Superior temporal gyrus (tissue), 1 donor: Measurements from ENCODE around the gene GJC1.
"Not testable (repeated sequence)": the region's sequence is repeated elsewhere in the genome, so short reads cannot be mapped to it uniquely, and the experiment has no call there.

Experiments used
- DNase-seq: peaks from one replicate; pipeline ENCODE4 v3.0.0-alpha.2; 2016; ENCODE audit errors: extremely low spot score

GJC1 gene

DNA sequence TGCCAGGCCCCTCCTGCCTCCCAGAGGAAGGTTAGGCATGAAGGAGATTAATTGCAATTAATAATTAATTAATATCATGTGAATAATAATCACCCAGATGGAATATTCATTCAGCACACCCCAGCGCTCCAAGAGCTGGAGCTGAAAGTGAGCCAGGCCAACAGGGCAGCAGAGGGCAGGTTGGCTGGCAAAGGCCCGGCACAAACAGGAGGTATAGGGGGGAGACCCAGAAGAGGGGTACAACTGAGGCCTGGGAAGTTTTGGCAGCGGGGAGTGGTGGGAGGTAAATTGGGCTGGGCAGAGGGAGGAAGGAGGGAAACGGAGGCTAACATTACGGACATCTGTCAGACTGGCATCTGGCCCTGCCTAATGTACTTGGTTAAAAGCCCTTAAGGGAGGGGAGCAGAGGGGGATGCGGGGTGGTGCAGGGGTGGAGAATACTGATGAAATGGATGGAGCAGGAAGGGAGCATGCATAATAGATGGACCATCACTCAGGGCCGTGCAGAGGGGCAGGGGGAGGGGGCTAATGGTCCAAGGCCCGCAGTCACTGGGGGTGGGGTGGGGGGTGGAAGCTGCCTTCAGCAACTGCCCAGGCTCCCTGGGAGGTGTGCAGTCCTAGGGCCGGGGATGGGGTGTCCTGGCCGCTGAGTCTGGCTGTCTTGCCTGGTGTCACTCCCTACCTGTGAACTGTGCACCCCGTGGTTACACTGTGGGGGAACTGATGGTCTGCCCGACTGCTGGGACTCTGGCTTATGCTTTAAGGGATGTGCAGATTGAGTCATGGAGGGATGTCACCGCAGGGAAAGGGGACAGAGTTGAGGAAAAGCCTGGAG, 69.4 kb downstream of the GJC1 start:
- no peak for DNase-seq

DNA sequence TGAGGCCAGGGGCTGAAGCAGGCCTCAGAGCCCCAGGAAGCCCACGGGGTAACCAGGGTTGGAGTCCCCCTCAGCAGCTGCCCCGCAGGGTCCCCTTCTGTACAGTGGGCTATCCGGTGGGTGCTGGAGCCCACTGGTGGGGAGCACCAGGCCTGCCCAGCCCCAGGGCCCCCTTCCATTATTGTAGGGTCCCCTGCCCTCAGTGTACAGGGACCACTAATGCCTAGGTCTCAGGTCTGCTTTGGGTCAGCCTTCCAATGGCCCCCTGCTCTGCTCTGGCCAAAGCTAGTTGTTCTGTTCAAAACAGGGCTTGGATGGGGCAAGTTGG, 70.2 kb downstream of the GJC1 start:
- DNase-seq = no peak

DNA sequence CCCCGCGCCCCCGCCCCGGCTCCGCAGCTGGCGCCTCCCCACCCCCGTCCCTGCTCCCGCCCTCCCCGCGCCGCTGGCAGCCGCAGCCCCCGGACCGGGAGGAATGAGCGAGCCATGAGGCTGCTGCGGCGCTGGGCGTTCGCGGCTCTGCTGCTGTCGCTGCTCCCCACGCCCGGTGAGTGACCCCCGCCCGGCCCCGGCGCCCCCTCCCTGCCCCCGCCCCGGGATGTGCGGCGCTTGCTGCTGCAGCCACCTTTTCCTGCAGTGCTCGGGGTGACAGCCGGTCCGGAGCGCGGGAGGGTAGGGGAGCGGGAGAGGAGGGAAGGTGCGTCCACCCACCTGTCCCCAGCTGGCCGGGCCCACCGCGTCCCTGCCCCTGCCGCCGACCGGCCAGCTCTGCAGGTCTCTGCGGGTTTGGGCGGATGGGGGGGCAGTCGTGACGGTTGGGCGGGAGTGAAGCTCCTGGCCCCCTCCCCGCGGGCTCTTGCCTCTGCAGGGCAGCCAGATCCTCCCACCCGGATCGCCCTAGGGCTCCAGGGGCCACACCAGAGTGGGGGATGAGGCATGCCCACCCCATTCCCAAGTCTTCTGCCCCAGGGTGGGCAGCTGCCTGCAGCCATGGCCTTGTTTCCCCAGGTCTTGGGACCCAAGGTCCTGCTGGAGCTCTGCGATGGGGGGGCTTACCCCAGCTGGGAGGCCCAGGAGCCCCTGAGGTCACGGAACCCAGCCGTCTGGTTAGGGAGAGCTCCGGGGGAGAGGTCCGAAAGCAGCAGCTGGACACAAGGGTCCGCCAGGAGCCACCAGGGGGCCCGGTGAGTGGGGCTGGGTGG, 70.8 kb downstream of the GJC1 start:
- no peak for DNase-seq

- no peak for DNase-seq
Measured at GRCh38 chr17:44758414-44759085, 71.5 kb downstream of the GJC1 start, which contains the start of gene ADAM11. ADAM11 (plus strand) TSS chr17:44758988; CDS start chr17:44759200, 212 bp downstream.

DNA sequence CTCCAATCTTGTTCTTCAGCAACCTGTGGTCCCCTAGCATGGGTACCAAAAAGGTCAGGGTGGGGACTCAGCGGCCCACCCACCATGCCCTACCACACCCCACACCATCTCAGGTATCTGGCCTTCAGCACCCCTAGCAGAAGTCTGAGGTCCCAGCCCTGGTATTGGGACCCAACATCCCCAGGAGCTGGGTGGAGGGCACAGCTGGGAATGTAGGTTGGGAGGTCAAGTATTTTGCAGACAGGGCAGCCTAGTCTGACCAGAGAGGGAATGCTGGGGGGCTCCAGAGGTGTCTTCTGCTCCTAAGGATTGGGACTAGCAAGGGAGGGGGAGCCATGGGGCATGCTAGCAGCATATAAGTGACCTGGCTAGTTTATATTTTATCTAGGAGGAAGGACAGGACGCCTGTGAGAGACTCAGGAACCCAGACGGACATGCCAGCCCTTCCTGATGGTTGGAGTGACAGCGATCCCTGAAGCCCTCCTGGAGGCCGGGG, 72.1 kb downstream of the GJC1 start:
- no peak for DNase-seq

GRCh38 chr17:44757045-44757917, 72.8 kb downstream of the GJC1 start:
- DNase-seq = no peak

GRCh38 chr17:44755180-44755579, 74.9 kb downstream of the GJC1 start:
- DNase-seq = not testable (repeated sequence)

DNA sequence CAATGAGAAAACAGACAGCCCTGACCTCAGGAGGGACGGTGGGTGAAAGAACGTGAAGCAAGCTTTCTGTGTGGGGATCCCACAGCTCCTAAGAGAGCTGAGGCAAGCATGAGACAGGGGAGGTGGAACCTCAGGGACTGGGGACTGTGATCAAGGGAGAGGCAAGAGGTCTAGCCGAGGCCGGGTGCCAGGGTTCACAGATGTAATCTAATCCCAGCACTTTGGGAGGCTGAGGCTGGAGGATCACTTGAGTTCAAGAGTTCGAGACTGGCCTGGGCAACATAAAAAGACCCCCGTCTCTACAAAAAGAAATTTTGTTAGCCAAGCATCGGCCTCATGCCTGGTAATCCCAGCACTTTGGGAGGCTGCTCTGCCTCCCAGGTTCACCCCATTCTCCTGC, 75.8 kb downstream of the GJC1 start:
- no peak for DNase-seq

GRCh38 chr17:44752953-44753861, 76.9 kb downstream of the GJC1 start:
- DNase-seq = no peak

DNA sequence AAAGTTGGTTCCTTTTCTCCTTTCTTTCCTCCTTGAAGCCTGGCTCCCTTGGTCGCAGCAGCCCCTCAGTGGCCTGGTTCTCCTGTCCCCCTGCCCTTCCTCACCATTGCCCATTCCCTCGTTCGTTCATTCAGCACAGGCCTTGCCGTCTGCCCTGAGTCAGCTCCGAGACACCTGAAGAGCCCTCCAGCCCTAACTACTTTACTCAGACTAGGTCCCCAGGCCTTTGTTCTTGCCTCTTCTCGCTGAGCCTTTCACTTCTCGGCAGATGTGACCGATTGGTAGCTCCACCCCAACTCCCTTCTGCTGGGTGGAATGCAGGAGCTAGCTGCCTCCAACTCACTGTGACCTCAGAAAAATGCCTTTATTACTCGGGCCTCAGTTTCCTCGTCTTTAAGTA, 78.3 kb downstream of the GJC1 start:
- no peak for DNase-seq

- DNase-seq = no peak
Measured at GRCh38 chr17:44751331-44751730, 78.8 kb downstream of the GJC1 start.

DNA sequence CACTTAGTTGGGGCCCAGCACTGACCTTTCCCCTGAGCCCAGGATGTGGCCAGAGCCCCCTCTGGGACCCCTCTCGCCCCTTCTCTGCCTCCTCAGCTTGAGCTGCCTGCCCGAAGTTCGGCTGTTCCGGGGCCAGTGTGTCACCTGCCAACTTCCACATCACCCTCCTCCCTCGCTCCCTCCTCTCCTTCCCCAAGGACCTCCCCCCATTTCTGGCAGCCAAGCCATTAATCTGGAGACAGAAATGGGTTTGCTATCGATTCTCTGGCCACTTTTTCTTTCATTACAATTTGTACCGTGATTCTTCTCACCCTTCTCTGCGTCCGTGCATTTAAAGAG, 80.1 kb downstream of the GJC1 start:
- no peak for DNase-seq

DNA sequence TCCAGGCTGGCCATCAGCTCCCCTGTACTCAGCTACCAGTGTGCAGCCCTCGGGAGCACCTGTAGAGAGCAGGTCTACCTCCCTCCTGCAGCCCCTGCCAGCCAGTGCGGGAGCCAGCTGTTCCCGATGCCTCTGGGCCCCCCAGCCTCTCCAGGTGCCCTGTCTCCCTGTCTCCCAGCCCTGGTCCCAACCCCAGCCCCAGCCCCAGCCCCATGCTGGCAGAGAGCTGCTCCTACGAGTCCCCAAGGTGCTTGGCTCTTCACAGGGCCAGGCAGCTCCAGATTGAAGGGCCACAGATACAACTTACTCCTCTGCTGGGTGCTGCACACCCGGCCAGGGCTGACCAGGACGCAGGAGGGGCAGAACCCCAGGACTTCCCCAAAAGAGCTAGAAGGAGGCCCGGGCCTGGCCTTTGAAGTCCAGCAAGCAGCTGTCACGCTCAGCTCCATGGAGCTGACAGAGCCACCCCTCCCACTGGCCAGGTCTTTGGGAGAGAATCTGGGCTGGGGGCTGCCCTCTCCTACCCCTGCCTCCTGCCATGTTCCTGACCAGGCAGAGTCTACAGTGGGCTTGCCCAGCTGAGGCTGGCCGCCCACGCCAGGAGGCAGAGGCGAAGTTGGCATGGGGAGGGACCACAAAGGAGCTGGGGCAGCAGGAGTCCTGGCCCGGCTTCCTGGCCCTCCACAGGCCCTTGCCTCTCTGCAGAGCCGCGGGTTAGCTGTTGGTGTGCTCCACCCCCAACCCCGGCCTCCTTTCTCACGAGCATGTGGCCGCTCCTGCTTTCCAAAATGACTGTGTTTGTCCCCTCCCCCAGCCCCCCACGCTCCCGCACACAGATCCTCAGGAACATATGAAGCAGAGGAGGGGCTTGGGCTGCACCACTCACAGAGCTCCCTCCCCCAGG, 80.8 kb downstream of the GJC1 start:
- DNase-seq = no peak
